ENCODE data around the gene B4GALT7. TPM values are rescaled to one million over a fixed set of nuclear protein-coding genes. Genes with fewer than 3 reads are reported as not detected.

The B4GALT7 gene
- total and polyA plus RNA-seq, 8 donors = 19.8 to 27.4 (median 23.2) TPM

DNA sequence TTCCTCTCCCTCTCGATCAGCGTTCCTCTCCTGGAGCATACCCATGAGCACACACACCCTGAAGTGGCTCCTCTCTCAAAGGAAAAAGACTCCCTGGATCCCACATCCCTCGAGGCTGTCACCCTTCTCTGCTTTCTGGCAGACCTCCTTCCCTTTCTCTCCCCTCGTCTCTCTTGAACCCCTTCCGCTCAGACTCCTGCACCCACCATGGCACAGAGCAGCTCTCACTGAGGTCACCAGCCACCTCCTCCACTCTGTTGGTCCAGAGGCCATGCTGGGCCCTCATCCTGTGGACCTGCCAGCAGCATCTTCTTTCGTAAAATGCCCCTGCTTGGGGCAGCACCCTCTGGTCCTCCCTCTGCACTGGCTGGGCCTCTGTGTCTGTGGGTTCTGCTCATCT is 5.7 kb downstream of the B4GALT7 start:
- TF ChIP-seq, protein P1, sequence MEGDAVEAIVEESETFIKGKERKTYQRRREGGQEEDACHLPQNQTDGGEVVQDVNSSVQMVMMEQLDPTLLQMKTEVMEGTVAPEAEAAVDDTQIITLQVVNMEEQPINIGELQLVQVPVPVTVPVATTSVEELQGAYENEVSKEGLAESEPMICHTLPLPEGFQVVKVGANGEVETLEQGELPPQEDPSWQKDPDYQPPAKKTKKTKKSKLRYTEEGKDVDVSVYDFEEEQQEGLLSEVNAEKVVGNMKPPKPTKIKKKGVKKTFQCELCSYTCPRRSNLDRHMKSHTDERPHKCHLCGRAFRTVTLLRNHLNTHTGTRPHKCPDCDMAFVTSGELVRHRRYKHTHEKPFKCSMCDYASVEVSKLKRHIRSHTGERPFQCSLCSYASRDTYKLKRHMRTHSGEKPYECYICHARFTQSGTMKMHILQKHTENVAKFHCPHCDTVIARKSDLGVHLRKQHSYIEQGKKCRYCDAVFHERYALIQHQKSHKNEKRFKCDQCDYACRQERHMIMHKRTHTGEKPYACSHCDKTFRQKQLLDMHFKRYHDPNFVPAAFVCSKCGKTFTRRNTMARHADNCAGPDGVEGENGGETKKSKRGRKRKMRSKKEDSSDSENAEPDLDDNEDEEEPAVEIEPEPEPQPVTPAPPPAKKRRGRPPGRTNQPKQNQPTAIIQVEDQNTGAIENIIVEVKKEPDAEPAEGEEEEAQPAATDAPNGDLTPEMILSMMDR (IDR thresholded peaks at IDR 0.05) = no peak
- H3K27me3 ChIP-seq = no peaks in the 10 kb centered on the region
- ATAC-seq (no peak), DNase-seq (no peak)
- intact Hi-C loops (cut with DNase I) = no loop called here
- no peaks in the 10 kb centered on the region for H3K9me3 ChIP-seq
- H3K27ac ChIP-seq = no peak overlapping the region
- H3K4me3 ChIP-seq = no peak overlapping the region
- H3K4me1 ChIP-seq = peaks cover 7 to 11% of the 10 kb centered on the region in 2 donors
- peaks cover 0 to 33% of the 10 kb centered on the region in 2 donors for H3K36me3 ChIP-seq

DNA sequence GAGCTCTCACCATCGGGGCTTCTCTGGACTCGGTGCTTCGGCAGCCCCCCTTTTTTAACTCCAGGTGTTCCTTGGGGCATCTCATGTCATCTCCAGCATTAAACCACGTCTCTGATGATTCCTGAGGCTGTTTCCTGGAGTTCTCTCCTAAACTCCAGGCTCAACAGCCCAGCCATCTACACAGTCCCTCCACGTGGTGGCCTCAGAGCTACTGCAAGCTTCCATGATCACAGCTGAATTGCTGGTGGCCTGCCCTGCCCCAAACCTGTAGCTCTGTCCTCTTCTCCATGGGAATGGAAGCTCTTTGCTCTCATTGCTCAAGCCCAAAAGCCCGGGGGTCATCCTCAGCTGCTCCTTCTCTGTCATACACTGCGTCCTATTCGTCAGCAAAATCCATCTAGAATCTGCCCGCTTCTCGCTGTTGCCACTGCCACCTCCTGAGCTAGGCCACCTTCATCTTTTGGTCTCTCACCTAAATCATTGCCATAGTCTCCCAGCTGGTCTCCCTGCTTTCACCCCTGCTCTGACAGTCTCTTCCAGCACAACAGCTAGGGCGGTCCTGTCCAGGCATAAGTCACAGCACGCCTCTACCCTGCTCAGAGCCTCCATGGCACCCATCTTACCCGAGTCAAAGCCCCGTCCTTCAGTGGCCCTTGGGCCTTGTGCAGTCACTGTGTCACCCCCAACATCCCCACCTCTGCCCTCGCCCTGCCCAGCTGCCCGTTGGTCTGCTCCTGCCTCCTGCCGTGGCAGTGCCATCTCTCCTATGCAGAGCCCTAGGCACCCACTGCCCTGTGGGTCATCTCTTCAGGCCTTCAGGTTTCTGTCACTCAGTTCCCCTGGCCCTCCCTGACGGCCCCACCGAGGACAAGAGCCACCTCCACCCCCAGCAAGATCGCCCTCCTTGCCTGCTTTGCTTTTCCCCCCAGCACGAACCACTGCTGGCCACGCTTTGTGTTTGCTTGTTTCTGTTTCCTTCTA is 6.4 kb downstream of the B4GALT7 start:
- ATAC-seq = no peak
- H3K36me3 ChIP-seq = peaks cover 0 to 33% of the 10 kb centered on the region in 2 donors
- intact Hi-C loops (cut with DNase I) = no loop called here
- H3K9me3 ChIP-seq = no peaks in the 10 kb centered on the region
- H3K4me1 ChIP-seq = peaks cover 0 to 4% of the 10 kb centered on the region in 2 donors
- no peak for DNase-seq
- TF ChIP-seq, protein P1 (IDR thresholded peaks at IDR 0.05) = no peak
- H3K27me3 ChIP-seq = no peaks in the 10 kb centered on the region
- H3K27ac ChIP-seq = no peak overlapping the region
- H3K4me3 ChIP-seq = no peak overlapping the region

DNA sequence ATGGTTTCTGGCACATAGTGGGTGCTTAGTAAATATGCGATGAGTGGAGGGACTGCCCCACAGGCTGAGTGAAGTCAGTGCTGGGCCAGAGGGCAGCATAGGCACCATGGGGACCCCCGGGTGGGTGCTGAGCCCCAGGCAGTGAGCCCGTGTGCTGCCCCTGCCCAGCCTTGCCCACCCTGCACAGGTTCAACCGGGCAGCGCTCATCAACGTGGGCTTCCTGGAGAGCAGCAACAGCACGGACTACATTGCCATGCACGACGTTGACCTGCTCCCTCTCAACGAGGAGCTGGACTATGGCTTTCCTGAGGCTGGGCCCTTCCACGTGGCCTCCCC is 7.2 kb downstream of the B4GALT7 start:
- Histone ChIP-seq H3K4me1 (no peaks in the 10 kb centered on the region), H3K27me3 (no peaks in the 10 kb centered on the region), H3K36me3 (peaks cover 0 to 35% of the 10 kb centered on the region in 2 donors), H3K4me3 (no peak overlapping the region), H3K9me3 (no peaks in the 10 kb centered on the region), H3K27ac (no peak overlapping the region)
- ATAC-seq (no peak), DNase-seq (no peak)
- intact Hi-C loops (cut with DNase I) = no loop called here
- TF ChIP-seq, protein P1 (IDR thresholded peaks at IDR 0.05) = no peak

DNA sequence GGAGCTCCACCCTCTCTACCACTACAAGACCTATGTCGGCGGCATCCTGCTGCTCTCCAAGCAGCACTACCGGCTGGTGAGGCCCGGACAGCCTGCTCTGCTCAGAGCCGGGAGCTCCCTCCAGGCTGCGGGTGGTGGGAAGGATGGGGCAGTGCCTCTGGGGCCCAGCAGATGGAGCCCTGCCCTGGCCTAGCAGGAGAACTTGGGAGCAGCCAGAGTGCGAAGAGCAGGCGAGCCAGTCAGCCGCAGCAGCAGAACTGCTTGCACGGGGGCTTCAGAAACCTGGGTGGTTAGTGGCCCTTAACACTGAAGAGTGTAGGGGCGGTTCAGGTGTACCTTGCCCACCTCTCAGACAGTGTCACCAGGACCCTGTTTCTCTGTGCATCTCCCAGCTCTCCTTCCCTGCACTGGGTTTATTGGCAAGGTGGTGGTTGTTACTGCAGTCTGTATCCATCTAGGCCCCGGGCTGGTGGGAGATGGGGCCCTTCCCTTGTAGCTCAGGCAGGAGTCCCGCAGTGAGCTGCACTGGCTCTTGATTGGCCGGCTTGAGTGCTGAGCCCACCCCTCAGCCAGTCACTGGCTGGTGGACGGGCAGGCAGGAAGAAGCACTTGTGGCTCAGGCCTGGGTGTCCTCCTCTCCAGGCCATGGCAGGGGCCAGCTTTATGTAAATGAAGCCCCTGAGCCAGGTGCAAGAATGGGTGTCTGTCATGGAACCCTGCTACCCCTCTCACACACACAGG is 7.7 kb downstream of the B4GALT7 start:
- TF ChIP-seq, protein P1 (IDR thresholded peaks at IDR 0.05) = peak; percentile 83 to 86
- intact Hi-C loops (cut with DNase I) = no loop called here
- Histone ChIP-seq H3K36me3 (peaks cover 0 to 41% of the 10 kb centered on the region in 2 donors), H3K4me3 (no peak overlapping the region), H3K27ac (no peak overlapping the region), H3K4me1 (no peaks in the 10 kb centered on the region), H3K27me3 (no peaks in the 10 kb centered on the region), H3K9me3 (no peaks in the 10 kb centered on the region)
- peak; percentile 95 for ATAC-seq
- DNase-seq = peak; percentile 59 to 90 (median 81)
